ENCODE measurements around the gene ARF3.

- TF ChIP-seq SUZ12 (IDR thresholded peaks at IDR 0.05; ENCODE audit: extremely low read depth, insufficient read depth, insufficient read length) (no peak), YY1 (IDR thresholded peaks at IDR 0.05; ENCODE audit: insufficient read depth, insufficient read length) (no peak)
These were observed 11.1 kb downstream of the ARF3 start for GRCh38 chr12:48946205-48946604.

Measured in NT2/D1 (cell line).